HG02938 (cell line): ENCODE data around the gene MYPOP.

ENCODE experiments used
- ATAC-seq: cut with Tn5 transposase; IDR thresholded peaks from one replicate; pipeline ENCODE4 v1.9.1; 2021; ENCODE audit warnings: mild to moderate bottlenecking, moderate library complexity; ENCODE audit not compliant: unreplicated experiment

Gene MYPOP

DNA sequence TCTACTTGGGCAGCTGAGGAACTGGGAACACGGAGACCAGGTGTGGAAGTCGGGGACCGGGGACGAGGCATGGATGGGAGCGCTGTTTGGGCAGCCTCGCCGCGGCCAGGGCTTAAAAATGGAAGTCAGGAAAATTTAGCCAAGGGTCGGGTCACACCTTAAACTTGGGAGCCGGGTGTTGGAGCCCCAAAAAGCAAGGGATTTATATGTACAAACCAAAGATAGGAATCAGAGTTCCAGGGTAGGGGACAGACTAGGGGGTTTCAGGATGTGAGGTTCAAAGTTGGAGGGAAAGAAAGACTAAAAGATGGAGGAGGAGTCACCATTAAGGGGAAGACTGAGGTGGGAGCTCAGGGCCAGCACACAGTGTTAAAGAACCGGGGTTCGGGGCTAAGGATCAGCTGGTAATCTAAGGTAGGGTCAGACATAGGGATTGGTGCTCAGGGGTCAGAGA, 37.8 kb downstream of the MYPOP start:
- no peak for ATAC-seq

DNA sequence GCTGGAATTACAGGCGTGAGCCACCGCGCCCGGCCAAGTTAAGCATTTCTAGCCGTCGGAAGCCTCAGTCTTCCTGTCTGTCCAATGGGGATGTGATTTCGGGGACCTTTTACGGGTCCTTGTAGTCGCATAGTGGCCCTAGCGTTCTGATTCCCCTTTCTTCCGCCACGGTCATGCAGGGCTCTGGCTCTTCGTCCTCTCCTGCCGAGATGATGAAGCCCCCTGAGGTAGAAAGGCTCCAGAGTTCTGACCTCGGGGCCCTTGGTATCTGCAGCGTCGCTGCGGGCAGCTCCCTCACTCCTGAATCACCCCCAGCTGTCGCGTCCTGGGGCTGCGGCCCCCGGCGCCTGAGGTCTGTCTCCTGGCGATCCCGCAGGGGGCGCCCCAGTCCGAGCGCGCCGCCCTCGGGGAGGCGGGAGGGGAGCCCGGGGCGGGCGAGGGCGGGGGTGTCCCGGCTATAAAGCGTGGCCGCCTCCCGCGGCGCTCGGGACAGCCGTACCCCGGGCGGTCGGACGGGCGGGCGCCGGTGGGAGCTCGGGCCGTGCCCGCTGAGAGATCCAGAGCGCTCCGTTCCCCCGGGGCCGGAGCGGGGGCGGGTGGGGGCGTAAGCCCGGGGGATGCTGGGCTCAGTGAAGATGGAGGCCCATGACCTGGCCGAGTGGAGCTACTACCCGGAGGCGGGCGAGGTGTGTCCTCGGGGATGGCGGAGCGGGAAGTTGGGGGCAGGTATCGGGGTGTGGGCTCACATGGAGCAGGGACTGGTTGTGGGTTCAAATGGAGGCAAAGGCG, 38.4 kb downstream of the MYPOP start, which contains the start of gene FOXA3:
TSS of gene FOXA3 (plus strand) at position 487 of the 789 bp plus-strand sequence. CDS start at position 618, 131 bp downstream.
- no peak for ATAC-seq

DNA sequence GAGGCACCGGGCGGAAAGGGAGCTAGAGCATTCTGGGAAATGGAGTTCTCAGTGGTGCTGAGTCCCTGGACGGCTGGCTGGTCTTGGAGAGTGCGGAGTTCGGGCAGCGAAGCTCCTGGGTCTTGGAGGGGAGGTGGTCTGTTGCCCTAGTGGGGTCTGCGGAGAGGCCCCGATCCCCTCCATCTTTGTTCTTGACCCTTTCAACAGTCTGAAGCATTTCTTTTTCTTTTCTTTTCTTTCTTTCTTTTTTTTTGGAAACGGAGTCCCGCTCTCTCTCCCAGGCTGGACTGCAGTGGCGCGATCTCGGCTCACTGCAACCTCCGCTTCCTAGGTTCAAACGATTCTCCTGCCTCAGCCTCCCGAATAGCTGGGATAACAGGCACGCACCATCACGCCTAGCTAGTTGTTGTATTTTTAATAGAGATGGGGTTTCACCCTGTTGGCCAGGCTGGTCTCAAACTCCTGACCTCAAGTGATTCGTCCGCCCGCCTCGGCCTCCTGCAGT, 39.0 kb downstream of the MYPOP start:
- no peak for ATAC-seq

DNA sequence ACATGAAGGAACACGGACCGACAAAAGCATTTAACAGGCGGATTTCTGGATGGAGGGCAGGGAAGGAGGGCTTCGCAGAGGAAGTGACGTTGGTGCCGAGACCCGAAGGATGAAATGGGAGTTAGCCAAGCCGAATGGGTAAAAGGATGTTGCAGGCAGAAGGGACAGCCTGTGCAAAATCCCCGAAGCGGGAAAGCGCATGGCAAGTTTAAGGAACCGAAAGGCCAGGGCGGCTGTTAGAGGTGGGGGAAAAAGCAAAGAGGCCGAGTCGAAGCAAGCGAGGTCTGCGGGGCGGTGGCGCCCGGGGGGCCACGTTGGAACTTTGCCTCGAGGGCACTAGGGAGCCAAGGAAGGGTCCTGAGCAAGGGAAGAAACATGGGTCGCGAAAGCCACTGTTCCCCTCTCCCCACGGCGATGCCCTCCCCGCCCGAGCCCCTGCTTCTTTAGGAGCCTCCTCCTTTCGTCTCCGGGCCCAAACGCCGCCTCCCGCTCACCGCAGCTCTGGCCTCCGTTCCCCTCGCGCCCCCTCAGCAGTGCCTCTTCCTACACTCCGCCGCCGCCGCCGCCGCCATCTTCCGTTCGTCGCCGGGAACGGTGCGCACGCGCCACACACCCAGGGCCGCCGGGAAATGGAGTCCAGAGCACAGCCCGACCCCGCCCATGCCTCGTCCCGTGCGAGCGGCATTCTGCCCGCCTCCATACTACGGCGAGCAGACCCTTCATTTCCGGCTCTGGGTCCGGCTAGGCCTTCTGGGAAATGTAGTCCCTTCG, 39.7 kb downstream of the MYPOP start, which contains the start of gene SYMPK:
TSS of gene SYMPK (minus strand) at position 584 of the 771 bp plus-strand sequence. CDS start 8,652 bp downstream, outside the sequence.
- peak; percentile 92 for ATAC-seq

DNA sequence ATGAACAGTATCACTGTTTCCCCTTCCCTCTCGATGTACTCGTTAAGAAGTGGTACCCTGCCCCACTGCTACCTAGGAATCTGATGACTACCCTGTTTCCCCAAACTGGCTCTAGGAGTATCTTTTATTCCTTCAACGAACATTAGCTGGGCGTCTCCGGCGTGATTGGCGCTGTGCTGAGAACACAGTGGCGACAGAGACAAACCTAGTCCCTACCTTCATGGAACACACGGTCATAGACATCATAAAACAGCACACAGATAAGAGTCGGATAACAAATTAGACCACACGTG, 40.2 kb downstream of the MYPOP start:
- ATAC-seq = no peak

DNA sequence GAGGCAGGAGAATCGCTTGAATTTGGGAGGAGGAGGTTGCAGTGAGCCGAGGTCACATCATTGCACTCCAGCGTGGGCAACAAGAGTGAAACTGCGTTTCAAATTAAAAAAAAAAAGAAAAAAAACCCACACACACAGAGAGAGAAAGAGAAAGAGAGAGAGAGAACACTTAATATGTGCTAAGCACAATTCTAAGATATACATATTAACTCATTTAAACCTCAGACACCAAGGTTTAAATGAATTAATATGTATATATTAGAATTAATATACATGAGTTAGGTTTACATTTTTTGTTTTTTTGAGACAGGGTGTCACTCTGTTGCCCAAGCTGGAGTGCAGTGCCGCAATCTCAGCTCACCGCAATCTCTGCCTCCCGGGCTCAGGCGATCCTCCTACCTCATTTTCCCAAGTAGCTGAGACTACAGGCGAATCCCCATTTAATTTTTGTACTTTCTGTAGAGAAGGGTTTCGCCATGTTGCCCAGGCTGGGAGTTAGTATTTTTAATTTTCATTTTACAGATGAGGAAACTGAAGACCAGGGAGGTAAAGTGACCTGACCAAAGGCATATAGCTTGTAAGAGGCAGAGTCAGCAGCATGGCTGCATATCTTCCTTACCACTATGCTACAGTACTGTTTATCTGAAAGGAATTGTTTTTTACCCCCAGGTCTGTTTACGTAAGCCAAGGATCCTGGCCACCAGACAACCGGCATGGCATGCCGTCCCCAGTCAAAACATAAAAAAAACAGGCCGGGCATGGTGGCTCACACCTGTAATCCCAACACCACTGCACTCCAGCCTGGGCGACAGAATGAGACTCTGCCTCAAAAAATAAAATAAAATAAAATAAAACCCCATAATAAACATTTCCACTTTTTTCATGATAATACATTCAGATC, 41.8 kb downstream of the MYPOP start:
- no peak for ATAC-seq

DNA sequence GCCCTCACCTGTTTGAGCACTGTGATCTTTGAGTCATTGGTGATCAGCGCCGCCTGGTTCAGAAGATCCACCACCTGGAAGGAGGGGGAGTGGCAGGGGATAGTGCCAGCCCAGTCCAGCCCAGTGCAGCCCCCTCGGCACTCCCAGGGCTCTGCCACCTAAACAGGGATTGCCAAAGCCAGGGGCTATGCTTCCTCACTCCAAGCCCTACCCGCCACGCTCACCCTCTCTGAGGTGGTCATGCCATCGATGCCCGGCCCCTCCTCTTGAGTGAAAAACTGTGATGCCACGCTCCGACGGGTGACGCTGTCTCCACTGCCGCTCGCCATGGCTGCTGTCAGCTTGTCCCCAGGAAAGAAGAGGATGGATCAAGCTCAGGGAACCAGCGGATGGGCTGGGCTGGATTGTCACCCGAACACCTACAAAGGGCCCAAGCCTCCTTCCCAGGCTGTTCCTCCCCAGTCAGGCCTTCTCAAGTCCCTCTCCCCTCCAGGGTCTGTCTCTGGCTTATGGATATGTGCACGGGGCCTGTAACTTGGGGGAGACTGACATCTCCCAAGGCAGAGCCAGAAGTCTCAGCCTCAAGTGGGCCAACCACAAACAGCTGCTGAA, 48.1 kb downstream of the MYPOP start:
- no peak for ATAC-seq

DNA sequence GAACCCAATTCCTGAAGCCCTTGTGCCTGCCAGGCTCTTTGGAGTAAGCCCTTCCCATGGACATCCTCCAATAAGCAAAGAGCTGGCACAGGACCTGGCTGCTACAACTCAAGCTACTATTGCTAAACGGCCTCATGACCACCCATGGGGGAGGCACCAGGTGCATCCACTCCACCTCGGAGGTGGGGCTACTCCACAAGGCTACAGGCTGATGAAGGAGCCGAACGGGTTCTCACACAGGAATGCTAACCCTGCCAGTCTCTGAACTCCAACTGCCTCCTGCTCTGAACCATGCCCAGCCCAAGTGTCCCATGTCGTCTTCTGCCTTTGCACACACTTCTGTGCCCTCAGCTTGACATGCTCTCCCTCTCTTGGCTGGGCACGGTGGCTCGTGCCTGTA, 49.4 kb downstream of the MYPOP start:
- ATAC-seq = no peak

DNA sequence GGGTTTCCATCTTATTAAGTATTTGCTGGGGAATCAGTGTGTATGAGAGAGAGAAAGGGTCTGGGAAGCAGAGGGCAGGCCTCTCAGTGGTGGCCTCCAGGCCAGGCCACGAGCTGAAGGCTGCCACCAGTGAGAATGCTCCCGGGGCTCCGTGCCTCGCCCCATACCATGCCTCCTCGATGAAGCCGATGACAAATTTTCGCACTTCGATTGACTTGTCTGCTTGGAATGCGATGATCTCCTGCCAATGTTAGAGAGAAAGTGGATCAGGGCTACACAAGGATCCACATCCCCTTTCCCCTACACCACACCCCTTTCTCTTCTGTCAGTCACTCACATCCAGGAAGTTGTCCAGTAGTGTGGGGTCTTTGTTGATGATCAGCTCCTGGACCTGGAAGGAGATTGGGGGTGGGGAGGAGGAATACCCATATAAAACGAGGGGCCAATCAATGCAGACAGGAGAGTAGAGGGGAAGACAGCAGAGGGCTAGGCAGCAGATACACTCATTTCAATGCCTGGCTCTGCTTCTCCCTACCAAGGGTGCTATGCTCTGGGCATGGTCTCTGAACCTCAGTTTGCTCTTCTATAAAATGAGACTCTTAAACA, 50.2 kb downstream of the MYPOP start:
- no peak for ATAC-seq

DNA sequence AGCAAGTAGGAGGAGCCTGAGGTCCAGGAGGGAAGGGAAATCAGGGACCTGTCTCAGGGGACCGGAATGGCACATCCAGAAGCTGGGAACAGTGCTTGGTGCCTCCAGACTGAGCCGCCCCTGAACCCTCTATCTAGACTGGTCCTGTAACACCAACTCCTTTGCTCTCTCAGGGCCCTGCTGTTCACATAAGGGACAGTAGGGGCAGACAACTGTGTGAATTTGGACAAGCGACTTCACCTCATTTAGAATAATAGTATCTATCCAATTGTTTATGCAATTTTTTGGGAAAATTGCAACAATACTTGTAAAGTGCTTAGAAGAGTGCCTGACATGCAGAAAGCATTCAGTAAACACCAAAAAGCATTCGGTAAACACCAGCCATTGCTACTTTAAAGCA, 53.5 kb downstream of the MYPOP start:
- no peak for ATAC-seq

DNA sequence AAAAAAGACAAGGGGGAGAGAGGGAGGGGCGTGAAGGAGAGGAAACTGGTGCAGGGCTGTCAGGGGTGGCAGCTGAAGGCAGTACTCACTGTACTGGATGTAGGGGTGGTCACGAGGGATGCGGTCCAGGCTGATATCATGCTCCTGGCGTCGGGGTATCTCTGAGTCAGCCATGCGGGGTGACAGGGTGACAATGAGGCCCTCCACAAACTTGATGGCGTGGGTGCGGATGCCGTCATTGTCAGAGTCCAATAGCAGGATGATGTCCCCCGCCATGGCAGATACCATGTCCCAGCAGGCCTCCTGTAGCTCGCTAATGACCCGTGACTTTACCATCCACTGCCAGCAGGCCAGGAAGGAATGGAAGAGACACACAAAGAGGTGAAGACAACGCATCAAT, 54.8 kb downstream of the MYPOP start:
- ATAC-seq = no peak

DNA sequence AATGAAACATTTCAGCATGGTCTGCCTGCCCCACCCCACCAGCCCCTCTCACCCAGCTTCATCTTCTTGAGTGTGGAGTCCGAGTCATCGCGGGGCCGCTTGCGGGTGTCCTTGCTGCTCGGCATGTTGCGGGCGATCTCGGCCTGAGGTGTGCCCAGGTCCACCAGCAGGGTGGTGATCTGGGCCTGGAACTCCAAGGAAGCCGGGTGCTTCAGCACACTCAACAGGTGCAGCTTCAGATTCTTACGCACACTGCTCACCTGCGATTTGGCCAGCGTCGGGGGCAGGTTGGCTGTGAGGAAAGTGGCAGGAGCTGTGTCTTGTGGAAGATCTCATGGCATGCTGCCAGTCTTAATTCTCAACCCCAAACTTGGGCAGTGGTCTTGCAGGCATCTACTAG, 60.2 kb downstream of the MYPOP start:
- no peak for ATAC-seq
